ENCODE data around the gene SH3BP5.

SH3BP5 gene

DNA sequence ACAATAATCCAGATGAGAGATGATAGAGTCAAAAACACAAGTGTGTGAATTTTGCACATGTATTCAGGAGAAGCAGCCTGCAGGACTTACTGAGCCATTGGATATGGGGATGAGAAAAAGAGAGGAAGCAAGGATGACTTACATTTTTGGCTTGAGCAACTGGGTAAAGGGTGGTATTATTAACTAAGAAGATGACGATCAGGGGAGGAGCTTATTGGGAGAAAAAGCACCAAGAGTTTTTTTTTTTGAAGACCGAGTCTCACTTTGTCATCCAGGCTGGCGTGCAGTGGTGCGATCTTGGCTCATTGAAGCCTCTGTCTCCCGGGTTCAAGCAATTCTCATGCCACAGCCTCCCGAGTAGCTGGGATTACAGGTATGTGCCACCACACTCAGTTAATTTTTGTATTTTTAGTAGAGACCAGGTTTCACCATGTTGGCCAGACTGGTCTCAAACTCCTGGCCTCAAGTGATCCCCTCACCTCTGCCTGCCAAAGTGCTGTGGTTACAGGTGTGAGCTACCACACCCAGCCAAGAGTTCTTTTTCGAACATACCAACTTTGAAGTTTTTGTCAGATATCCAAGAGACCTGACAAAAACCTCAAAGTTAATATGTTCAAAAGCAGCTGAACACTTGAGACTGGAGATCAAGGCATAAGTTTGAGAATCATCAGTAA lies 14.8 kb upstream of the SH3BP5 start:
- no peak for DNase-seq (ENCODE audit: low spot score)

DNA sequence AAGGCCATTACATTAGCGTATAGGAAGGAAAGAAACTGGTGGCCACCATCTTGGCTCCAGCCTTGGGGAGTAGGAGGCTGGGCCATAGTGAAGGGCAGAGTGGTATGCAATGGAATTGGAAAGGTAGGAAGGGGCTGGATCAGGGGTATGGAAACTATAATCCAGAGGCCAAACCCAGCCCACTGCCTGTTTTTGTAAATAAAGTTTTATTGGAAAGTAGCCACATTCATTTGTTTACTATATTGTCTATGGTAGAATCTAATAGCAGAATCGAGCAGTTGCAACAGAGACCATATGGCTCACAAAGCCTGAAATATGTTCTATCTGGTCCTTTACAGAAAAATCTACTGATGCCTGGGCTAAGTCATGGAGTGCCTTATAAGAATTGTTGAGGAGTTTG lies 14.1 kb upstream of the SH3BP5 start:
- no peak for DNase-seq (ENCODE audit: low spot score)

DNA sequence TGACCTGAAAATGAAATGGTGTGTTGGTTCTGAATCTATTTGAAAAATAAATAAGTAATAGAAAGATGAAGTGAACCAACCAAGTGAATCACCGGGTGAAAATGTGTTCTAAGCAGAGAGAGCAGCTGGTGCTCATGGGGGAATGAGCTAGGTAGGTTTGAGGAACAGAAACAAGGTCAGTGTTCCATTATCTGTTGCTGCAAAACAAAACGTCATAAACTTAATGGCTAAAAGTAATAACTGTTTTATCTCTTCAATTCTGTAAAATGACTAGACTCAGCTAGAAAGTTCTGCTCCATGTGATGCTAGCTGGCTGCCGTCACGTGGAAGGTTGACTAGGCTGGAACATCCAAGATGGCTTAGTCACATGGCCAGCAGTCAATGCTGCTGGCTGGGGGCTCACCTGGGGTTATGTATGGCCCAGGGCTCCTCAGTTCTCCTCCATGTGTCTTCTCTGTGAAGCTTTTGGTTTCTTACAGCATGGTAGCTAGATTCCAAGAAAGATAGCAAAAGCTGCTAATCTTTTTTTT lies 13.3 kb upstream of the SH3BP5 start:
- peak; percentile 42 for DNase-seq (ENCODE audit: low spot score)

GRCh38 chr3:15345066-15345607 lies 12.8 kb upstream of the SH3BP5 start:
- DNase-seq (ENCODE audit: low spot score) = no peak

DNA sequence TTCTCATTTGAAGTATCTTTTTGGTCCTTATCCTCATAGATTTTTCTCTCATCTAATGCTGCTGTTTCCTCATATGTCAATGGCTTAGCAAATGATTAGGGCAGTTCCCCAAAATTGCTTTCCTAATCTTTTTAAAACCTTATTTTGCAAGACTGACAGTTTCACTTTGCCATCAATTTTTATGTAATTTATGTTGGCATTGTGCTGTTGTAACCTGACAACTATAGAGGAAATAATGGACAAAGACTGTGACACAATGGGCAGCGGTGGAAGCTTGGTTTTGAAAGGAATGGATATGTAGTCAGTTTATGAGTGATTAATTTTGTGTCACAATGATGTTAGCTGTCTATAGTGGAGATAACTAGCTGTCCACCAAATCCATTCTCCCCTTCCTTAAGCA lies 10.6 kb upstream of the SH3BP5 start:
- no peak for DNase-seq (ENCODE audit: low spot score)

DNA sequence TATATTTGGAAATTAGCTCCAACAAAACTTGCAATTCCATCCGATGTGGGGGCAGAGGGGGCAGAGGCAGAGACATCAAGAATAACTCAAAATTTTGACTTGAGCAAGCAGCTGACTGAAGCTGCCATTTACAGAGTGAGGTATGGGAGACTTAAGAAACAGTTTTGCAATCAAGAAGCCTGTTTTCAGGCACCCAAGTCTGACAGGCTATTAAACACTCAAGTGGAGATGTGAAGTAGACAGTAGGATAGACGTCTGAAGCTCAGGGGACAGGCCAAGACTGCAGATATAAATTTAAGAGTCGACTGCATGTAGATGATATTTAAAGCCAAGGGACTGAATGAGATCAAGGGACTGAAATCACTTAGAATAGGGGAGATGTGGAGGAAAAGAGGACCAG lies 9.9 kb upstream of the SH3BP5 start:
- no peak for DNase-seq (ENCODE audit: low spot score)

GRCh38 chr3:15341030-15341726 lies 8.8 kb upstream of the SH3BP5 start:
- DNase-seq (ENCODE audit: low spot score) = no peak

GRCh38 chr3:15339786-15340215 lies 7.4 kb upstream of the SH3BP5 start:
- peak; percentile 82 for DNase-seq (ENCODE audit: low spot score)

- DNase-seq (ENCODE audit: low spot score) = no peak
Observed at GRCh38 chr3:15339001-15339400, 6.6 kb upstream of the SH3BP5 start.

DNA sequence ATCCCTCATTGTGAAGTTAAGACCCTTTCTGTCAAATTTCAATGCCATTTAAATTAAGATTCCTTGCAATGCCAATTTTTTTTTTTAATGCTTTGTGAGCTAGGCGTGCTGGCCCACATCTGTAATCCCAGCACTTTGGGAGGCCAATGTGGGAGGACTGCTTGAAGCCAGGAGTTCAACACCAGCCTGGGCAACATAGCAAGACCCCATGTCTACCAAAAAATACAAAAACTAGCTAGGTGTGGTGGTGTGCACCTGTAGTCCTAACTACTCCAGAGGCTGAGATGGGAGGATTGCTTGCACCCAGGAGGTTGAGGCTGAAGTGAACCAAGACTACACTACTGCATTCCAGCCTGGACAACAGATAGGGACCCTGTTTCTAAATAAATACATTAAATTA lies 5.6 kb upstream of the SH3BP5 start:
- no peak for DNase-seq (ENCODE audit: low spot score)

DNA sequence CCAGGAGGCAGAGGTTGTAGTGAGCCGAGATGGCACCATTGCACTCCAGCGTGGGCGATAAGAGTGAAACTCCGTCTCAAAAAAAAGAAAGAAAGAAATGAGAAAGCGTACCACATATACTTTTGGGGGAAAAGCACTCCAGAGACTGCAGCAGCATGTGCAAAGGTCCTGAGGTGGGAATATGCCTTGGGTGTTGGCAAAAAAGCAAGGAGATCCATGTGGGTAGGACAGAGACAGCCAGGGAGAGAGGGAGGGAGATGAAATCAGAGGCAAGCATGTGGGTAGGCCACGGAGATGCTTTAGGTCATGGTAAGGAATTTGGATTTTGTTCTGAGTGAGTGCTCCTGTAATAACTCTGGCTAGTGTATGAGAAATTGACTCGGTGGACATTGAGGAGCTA lies 3.7 kb upstream of the SH3BP5 start:
- peak; percentile 54 for DNase-seq (ENCODE audit: low spot score)

- DNase-seq (ENCODE audit: low spot score) = no peak
Observed at GRCh38 chr3:15333956-15334263, 1.5 kb upstream of the SH3BP5 start.

DNA sequence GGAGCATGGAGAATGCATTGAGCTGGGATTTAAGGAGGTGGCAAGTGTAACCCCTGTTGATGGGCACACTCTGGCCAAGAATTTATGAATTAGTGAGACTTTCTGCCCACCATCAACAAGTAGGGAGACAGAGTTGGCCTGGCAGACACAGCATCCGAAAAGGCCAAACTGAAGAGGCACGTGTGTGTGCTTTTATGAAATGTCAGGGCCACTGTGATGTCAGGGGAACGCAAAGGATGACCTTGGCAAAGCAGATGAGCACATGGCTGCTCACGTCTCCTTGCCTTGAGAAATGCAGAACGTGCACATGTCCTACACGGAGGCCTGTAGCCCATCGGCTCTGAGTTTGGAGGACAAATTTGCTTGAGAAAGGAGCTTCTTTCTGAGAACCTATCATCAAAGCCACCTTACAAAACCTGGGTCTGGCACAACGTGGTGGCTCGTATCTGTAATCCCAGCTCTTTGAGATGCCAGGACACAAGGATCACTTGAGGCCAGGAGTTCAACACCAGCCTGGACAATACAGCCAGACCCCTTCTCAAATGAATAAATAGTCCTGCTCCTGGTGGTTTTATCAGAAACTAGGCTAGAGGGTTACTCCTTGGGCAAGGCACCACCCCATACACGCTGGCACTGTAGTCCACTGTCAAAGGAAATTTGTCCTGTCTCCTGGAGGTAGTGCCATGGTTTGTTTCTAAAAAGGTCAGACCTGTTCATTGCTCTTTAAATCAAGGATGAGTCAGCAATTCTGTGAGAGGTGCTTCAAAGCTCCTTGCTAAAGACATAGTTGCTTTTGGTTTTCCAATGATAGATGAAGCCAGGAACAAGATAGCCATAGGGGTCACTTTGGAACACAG lies 941 bp upstream of the SH3BP5 start:
- DNase-seq (ENCODE audit: low spot score) = no peak

- peak; percentile 22 for DNase-seq (ENCODE audit: low spot score)
Observed at GRCh38 chr3:15331606-15332404, 581 bp downstream of the SH3BP5 start.

- no peak for DNase-seq (ENCODE audit: low spot score)
Observed at GRCh38 chr3:15331072-15331605, 1.2 kb downstream of the SH3BP5 start.

DNA sequence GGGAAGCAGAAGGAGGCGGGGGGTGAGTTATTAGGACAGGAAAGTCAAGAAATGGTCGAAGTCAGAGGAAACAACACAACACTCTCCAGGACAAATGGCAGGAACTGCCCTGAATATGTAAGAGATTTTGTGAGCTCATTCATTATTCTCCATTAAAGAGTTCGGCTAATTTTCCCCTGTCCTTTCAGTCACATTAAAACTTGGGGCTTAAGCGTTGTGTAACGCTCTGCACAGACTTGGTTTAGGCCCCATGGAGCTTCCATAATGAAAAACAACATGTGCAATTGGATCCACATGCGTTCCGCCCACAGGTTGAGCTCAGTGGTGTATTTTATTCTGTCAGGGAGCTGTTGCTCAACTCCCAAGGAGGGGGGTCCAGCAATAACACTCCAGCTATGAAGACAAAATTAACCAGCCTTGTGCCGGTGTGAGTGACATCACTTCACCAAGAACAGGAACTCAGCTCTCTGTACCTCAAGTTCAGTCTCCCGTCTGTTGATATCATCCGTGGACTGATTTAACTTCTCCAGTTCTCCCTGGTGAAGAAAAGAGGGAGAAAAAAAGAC lies 2.3 kb downstream of the SH3BP5 start:
- no peak for DNase-seq (ENCODE audit: low spot score)

DNA sequence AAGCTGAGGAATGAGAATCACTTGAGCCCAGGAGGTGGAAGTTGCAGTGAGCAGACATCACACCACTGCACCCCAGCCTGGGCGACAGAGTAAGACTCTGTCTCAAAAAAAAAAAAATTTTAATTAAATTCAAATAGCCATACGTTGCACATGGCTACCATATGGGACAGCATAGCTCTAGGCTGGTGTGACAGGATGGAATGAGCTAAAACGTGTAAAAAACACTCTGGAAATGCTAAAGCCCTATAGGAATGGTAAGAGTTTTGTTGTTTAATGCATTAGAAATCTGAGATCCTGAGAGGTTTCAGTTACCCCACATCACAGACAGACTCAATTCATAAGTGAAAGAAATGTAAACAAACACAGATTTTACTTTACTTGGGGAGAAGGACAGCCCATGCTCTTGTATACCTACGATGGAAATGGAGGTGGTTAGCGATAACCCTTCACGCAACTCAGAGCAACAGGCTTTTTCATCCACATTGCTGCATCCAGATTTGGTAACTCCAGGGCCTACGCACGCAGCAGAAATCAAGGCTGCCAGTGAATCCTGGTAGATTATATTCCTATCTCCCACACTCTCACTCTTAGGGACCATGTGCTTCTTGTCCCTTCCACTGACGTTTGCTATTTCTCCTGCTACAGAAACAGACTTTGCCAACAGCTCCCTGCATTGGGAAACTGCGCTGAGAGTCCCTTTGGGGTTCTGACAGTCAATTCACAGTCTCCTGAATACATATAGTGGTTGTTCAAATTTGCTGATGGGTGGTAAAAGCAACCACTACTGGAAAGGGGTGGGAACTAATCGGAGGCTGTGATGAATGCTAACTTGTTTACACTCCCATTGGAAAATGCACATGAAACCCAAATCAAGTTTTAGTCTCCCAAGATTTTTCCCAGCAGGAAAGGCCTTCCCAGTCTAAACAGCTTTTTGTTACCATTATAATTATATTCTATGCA lies 3.1 kb downstream of the SH3BP5 start:
- no peak for DNase-seq (ENCODE audit: low spot score)

DNA sequence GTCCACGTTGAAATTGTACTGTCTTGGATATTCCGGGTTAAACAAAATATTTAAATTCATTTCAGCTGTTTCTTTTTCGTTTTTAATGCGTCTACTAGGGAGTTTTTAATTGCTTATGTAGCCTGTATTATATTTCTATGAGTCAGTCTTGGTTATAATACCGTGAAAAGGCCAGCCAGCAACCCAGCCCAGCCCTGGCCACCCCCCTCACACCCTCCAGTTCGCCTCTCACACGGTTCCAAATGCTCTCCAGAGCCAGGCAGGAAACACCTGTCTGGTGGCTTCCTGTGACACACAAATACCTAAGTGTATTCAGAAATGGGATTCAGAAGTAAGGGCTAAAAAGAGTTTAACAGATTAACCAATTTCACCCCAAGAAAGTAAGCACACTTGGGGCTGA lies 4.4 kb downstream of the SH3BP5 start:
- DNase-seq (ENCODE audit: low spot score) = peak; percentile 67

DNA sequence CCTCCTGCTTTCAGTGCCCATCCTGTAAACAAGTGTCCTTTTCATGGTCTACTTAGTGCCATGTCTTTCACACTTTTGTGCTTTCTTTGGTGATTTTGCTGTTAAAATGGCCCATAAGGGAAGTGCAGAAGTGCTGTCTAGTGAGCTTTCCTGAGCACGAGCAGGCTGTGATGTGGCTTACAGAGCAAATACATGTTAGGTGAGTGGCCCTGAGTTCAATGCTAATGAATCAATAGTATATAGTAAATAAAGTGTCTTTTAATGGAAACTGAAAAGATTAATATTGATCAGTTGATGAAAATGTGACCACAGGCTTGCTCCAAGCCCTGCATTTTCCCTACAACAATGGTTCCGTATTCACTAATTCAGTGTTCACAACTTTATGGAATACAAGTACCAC lies 5.7 kb downstream of the SH3BP5 start:
- no peak for DNase-seq (ENCODE audit: low spot score)

- DNase-seq (ENCODE audit: low spot score) = no peak
Observed at GRCh38 chr3:15326037-15326436, 6.3 kb downstream of the SH3BP5 start.
